ENCODE measurements around the gene TLCD2. TPM values are rescaled to one million over a fixed set of nuclear protein-coding genes. Genes with fewer than 3 reads are reported as not detected.

Gene TLCD2
- total RNA-seq, 1 donor = 4.5 TPM

Other genes with a start within 250 kb of the TLCD2 start
- 127 and 139 TPM in 2 replicates for gene MYO1C, start 217.7 kb downstream of the TLCD2 start, total RNA-seq (ENCODE audit: low replicate concordance)
- gene INPP5K, start 193.8 kb downstream of the TLCD2 start, total RNA-seq (ENCODE audit: low replicate concordance) = 13.2 and 27.3 TPM in 2 replicates
- 28.4 and 33.3 TPM in 2 replicates for gene PITPNA, start 147.6 kb downstream of the TLCD2 start, total RNA-seq (ENCODE audit: low replicate concordance)
- 3.0 and 9.3 TPM in 2 replicates for gene SLC43A2, start 81.5 kb downstream of the TLCD2 start, total RNA-seq (ENCODE audit: low replicate concordance)
- gene SCARF1, start 64.6 kb downstream of the TLCD2 start, total RNA-seq (ENCODE audit: low replicate concordance) = 0.90 and 1.3 TPM in 2 replicates
- gene RILP, start 60.5 kb downstream of the TLCD2 start, total RNA-seq (ENCODE audit: low replicate concordance) = 9.7 and 10.7 TPM in 2 replicates
- 59.7 and 138 TPM in 2 replicates for gene PRPF8, start 25.5 kb downstream of the TLCD2 start, total RNA-seq (ENCODE audit: low replicate concordance)
- 27.7 and 39.6 TPM in 2 replicates for gene WDR81, start 14.3 kb upstream of the TLCD2 start, total RNA-seq (ENCODE audit: low replicate concordance)
- 0.18 and 1.3 TPM in 2 replicates for gene SERPINF2, start 32.5 kb upstream of the TLCD2 start, total RNA-seq (ENCODE audit: low replicate concordance)
- gene SERPINF1, start 51.7 kb upstream of the TLCD2 start, total RNA-seq (ENCODE audit: low replicate concordance) = 161 and 450 TPM in 2 replicates
- 7.4 and 10.7 TPM in 2 replicates for gene SMYD4, start 119.5 kb upstream of the TLCD2 start, total RNA-seq (ENCODE audit: low replicate concordance)
- 19.3 and 41.2 TPM in 2 replicates for gene RPA1, start 119.6 kb upstream of the TLCD2 start, total RNA-seq (ENCODE audit: low replicate concordance)

Data from fibroblast of the aortic adventitia (primary cell).